Breast epithelium (tissue), 3 donors: ENCODE data around the gene FOXA2.

Experiments used
- CTCF ChIP-seq, 3 donors: fragments of 450-650 bp; IDR thresholded peaks; one replicate each; pipeline ENCODE4 v1.5.1; 2016 to 2017; ENCODE audit warnings: antibody characterized with exemption in 3 of 3, mild to moderate bottlenecking in 3 of 3, moderate library complexity in 3 of 3
- POLR2A ChIP-seq: fragments of 450-650 bp; IDR thresholded peaks from one replicate; pipeline ENCODE4 v1.6.1; 2016; ENCODE audit warnings: antibody characterized with exemption, mild to moderate bottlenecking, moderate library complexity
- POLR2AphosphoS5 ChIP-seq, 3 donors: sonication (generic); formaldehyde crosslinking; IDR thresholded peaks; one replicate each; pipeline ENCODE4 v1.6.1; 2017; ENCODE audit warnings: antibody characterized with exemption in 3 of 3

- TF ChIP-seq CTCF (IDR thresholded peaks at IDR 0.05) (no peak), POLR2A (no peak), POLR2AphosphoS5 (IDR thresholded peaks at IDR 0.05) (no peak)
Measured at GRCh38 chr20:22583773-22584521, 425 bp downstream of the FOXA2 start.
